Body of pancreas (tissue), 4 donors: ENCODE measurements around the gene ZC3H13.

Experiments used
- CTCF ChIP-seq, 7 experiments: fragments of 450-650 bp in 4 of 7; fragments of 200-600 bp in 3 of 7; sonication (generic) in 3 of 7; IDR thresholded peaks; one replicate each; pipeline ENCODE4 v1.5.1; 2016 to 2019; ENCODE audit warnings: antibody characterized with exemption in 7 of 7
- POLR2A ChIP-seq, 3 donors: fragments of 450-650 bp; IDR thresholded peaks; one replicate each; pipeline ENCODE4 v1.6.1; 2016; ENCODE audit warnings: antibody characterized with exemption in 3 of 3, mild to moderate bottlenecking in 2 of 3

DNA sequence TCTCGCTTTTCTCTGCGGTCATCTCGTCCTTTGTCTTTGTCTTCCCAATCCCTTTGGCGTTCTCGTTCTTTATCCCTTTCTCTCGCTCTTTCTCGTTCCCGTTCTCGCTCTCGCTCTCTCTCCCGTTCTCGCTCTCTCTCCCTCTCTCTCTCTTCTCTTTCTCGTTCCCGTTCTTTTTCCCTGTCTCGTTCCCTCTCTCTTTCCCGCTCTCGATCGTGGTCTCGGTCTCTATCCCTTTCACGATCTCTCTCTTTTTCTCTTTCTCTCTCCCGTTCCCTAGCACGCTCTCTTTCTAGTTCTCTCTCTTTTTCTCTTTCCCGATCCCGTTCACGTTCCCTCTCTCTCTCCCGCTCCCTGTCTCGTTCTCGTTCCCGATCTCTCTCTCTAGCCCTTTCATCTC is 77.2 kb downstream of the ZC3H13 start:
- TF ChIP-seq CTCF (IDR thresholded peaks at IDR 0.05) = no peak
- TF ChIP-seq POLR2A (IDR thresholded peaks at IDR 0.05) = no peak
